HEK293 (cell line): ENCODE data around the gene B4GALT7.

ENCODE experiments used
- CTCF ChIA-PET: fragments of 350-600 bp; formaldehyde crosslinking; extraction: SDS; loops from one replicate; lab custom pipeline; 2021; ENCODE audit warnings: antibody characterized with exemption; lab: Yijun Ruan, JAX
- POLR2A ChIA-PET: fragments of 300-600 bp; formaldehyde crosslinking; extraction: SDS; loops from one replicate; lab custom pipeline; 2020; ENCODE audit warnings: antibody characterized with exemption, inconsistent platforms; lab: Yijun Ruan, JAX
- H3K27ac ChIP-seq: fragments of 200-500 bp; sonication (Bioruptor generic); 2 replicates; pipeline ENCODE4 v1.5.1; 2014; ENCODE audit warnings: low read depth, low read length, control low read depth, inconsistent platforms; ENCODE audit errors: extremely low read depth
- H3K36me3 ChIP-seq, 2 experiments: fragments of 200-500 bp in 1 of 2; sonication (Bioruptor generic) in 1 of 2; 1 replicate in 1 of 2; 2 replicates in 1 of 2; pipeline ENCODE4 v1.5.1; 2014 to 2017; ENCODE audit warnings: inconsistent platforms in 2 of 2, low read length in 2 of 2; ENCODE audit not compliant: control insufficient read depth in 2 of 2, insufficient read depth in 1 of 2
- H3K4me1 ChIP-seq: fragments of 200-500 bp; sonication (Bioruptor generic); 2 replicates; pipeline ENCODE4 v1.5.1; 2014; ENCODE audit warnings: mild to moderate bottlenecking, low read length, inconsistent platforms; ENCODE audit not compliant: control insufficient read depth, insufficient read depth
- H3K4me3 ChIP-seq: 2 replicates; pipeline ENCODE4 v1.5.1; 2011; ENCODE audit warnings: low read depth, mild to moderate bottlenecking, control low read depth, low read length, moderate library complexity
- H3K9me3 ChIP-seq: fragments of 200-500 bp; sonication (Bioruptor generic); 2 replicates; pipeline ENCODE4 v1.5.1; 2014; ENCODE audit warnings: low read depth, low read length, inconsistent platforms; ENCODE audit not compliant: control insufficient read depth, insufficient read depth
- KLF1 ChIP-seq: fragments of 450-650 bp; formaldehyde crosslinking; IDR thresholded peaks from 2 replicates; pipeline ENCODE4 v1.5.1; 2016; ENCODE audit warnings: missing biosample characterization, missing genetic modification characterization
- KLF10 ChIP-seq: fragments of 450-650 bp; IDR thresholded peaks from 2 replicates; pipeline ENCODE4 v1.5.1; 2018; ENCODE audit warnings: missing biosample characterization, mild to moderate bottlenecking, missing genetic modification characterization
- TSHZ1 ChIP-seq: fragments of 450-650 bp; formaldehyde crosslinking; IDR thresholded peaks from 2 replicates; pipeline ENCODE4 v1.5.1; 2016; ENCODE audit warnings: missing biosample characterization, missing genetic modification characterization, borderline replicate concordance
- ZBTB44 ChIP-seq: fragments of 450-650 bp; IDR thresholded peaks from 2 replicates; pipeline ENCODE4 v1.5.1; 2018; ENCODE audit warnings: missing biosample characterization, mild to moderate bottlenecking, missing genetic modification characterization
- ZBTB7A ChIP-seq: fragments of 450-650 bp; formaldehyde crosslinking; IDR thresholded peaks from 2 replicates; pipeline ENCODE4 v1.5.1; 2016; ENCODE audit warnings: low read depth, missing biosample characterization, missing genetic modification characterization
- ZFP37 ChIP-seq: fragments of 450-650 bp; formaldehyde crosslinking; IDR thresholded peaks from 2 replicates; pipeline ENCODE4 v1.5.1; 2016; ENCODE audit warnings: missing biosample characterization, missing genetic modification characterization
- ZNF10 ChIP-seq: fragments of 450-650 bp; formaldehyde crosslinking; IDR thresholded peaks from 2 replicates; pipeline ENCODE4 v1.5.1; 2017; ENCODE audit warnings: missing biosample characterization, missing genetic modification characterization
- ZNF138 ChIP-seq: fragments of 450-650 bp; formaldehyde crosslinking; IDR thresholded peaks from 2 replicates; pipeline ENCODE4 v1.5.1; 2016; ENCODE audit warnings: missing biosample characterization, missing genetic modification characterization, borderline replicate concordance
- ZNF266 ChIP-seq: fragments of 450-650 bp; formaldehyde crosslinking; IDR thresholded peaks from 2 replicates; pipeline ENCODE4 v1.5.1; 2016; ENCODE audit warnings: missing biosample characterization, missing genetic modification characterization, low read depth
- ZNF280D ChIP-seq: fragments of 450-650 bp; formaldehyde crosslinking; IDR thresholded peaks from 2 replicates; pipeline ENCODE4 v1.5.1; 2016; ENCODE audit warnings: missing biosample characterization, missing genetic modification characterization
- ZNF324 ChIP-seq: fragments of 450-650 bp; formaldehyde crosslinking; IDR thresholded peaks from 2 replicates; pipeline ENCODE4 v1.5.1; 2016; ENCODE audit warnings: missing biosample characterization, missing genetic modification characterization
- ZNF585B ChIP-seq: fragments of 450-650 bp; formaldehyde crosslinking; IDR thresholded peaks from 2 replicates; pipeline ENCODE4 v1.5.1; 2016; ENCODE audit warnings: missing biosample characterization, missing genetic modification characterization
- ZNF629 ChIP-seq: fragments of 450-650 bp; formaldehyde crosslinking; IDR thresholded peaks from 2 replicates; pipeline ENCODE4 v1.5.1; 2017; ENCODE audit warnings: missing biosample characterization, missing genetic modification characterization
- ZNF76 ChIP-seq: fragments of 450-650 bp; formaldehyde crosslinking; IDR thresholded peaks from 2 replicates; pipeline ENCODE4; 2016; ENCODE audit warnings: low read depth, missing biosample characterization, missing genetic modification characterization, borderline replicate concordance
- ZNF830 ChIP-seq: fragments of 450-650 bp; IDR thresholded peaks from 2 replicates; pipeline ENCODE4 v1.5.0; 2018; ENCODE audit warnings: missing biosample characterization, missing genetic modification characterization, low read depth, mild to moderate bottlenecking, moderate library complexity
- TF ChIP-seq, protein P1 (sequence below): fragments of 450-650 bp; formaldehyde crosslinking; optimal IDR thresholded peaks from 2 replicates; pipeline ENCODE3; 2016; ENCODE audit warnings: missing biosample characterization, mild to moderate bottlenecking, missing genetic modification characterization

The B4GALT7 gene

DNA sequence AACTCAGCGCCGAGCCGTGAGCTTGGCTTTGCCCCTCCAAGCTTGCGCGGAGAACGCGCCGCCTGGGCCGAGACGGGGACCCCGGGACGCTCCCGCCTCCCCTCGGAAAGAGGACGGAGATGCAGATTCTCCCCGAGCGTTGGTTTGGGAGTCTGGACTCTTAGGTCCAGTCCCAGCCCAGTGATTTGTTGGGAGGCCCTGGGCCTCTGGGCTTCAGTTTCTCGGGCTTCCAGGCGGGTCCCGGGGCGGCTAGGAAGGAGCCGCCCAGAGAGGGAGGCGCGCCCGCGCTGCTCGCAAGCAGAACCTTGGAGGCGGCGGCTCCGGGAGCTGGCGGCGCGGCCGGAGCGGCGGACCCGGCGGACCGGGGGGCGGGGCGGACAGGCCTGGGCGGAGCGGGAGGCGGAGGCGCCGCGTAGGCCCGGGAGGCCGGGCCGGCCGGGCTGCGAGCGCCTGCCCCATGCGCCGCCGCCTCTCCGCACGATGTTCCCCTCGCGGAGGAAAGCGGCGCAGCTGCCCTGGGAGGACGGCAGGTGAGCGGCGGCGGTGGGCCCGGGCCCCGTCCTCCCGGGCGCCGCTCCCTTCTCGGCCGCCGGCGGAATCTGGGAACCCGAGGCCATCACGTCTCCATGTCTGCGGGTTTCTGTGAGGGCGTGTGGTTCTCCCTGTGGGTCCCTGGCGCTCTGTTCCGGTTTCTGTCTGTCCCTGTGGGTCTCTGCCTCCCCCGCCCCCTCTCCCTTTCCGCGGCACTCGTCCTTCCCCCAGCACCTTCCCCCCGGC, at the start of gene B4GALT7 (continued):
- 0 out of 2 replicates have a peak, but pooled peaks have one; percentile 5 for TF ChIP-seq ZNF280D
- TF ChIP-seq ZFP37 (tag by site-specific recombination) = 0 out of 2 replicates have a peak, but pooled peaks have one; percentile 16
- TF ChIP-seq ZNF585B = no peak
- 0 out of 2 replicates have a peak, but pooled peaks have one; percentile 54 for TF ChIP-seq ZBTB7A (tag by site-specific recombination)
- TF ChIP-seq, protein P1, sequence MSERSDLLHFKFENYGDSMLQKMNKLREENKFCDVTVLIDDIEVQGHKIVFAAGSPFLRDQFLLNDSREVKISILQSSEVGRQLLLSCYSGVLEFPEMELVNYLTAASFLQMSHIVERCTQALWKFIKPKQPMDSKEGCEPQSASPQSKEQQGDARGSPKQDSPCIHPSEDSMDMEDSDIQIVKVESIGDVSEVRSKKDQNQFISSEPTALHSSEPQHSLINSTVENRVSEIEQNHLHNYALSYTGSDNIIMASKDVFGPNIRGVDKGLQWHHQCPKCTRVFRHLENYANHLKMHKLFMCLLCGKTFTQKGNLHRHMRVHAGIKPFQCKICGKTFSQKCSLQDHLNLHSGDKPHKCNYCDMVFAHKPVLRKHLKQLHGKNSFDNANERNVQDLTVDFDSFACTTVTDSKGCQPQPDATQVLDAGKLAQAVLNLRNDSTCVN (tag by site-specific recombination) = peak; percentile 91
- no peak for TF ChIP-seq TSHZ1
- TF ChIP-seq ZNF138 (tag by site-specific recombination) = no peak
- peak; percentile 48 for TF ChIP-seq ZNF629
- peak; percentile 22; the same call in 1 of the 2 replicates for TF ChIP-seq ZNF324 (tag by site-specific recombination)
- TF ChIP-seq KLF1 = peak; percentile 17; the same call in 1 of the 2 replicates
- TF ChIP-seq ZNF266 (tag by site-specific recombination) = no peak
- no peak for TF ChIP-seq ZNF830 (tag by site-specific recombination)
- peak; percentile 13; the same call in 1 of the 2 replicates for TF ChIP-seq ZNF76 (tag by site-specific recombination)
- peak; percentile 76 for TF ChIP-seq KLF10

DNA sequence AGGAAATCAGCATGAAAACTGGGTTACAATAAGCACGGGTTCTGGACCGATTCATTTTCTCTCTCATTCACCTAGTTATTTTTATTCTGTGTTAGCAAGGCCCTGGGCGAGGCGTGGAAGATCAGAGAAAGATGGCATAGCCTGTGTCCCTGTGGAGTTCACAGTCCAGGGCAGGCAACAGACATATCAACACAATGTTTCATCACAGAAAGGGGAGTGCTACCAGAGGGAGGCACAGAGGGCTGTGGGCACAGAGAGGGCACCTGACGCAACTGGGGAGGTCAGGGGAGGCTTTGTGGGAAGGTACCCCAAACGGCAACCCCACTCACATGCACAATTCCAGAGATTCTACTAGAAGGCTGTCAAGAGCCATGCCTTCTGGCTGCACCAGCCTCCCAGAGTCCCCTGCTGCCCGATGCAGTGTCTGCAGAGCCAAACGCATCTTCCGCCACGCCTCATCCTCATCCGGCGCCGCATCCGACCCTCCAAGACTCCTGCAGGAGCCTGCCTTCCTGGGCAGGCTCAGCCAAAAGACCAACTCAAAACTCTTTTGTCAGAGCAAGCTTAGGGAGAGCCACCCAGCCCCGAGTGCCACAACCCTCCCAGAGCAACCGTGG, 47.0 kb upstream of the B4GALT7 start:
- H3K9me3 ChIP-seq = no peaks in the 10 kb centered on the region
- ChIA-PET CTCF (interaction anchor here (1.8 kb wide), 1 partner anchor 55 kb away, joined by 5 read pairs; no protein-coding TSS in a partner anchor), POLR2A (interaction anchor here (1.1 to 1.2 kb wide), 2 partner anchors 47 to 55 kb away, joined by 3 to 4 read pairs; partner anchors contain the start of genes B4GALT7 and PDLIM7)
- H3K36me3 ChIP-seq = peaks cover 4 to 39% of the 10 kb centered on the region in 2 experiments; a peak in 1 of 3 replicates
- H3K4me3 ChIP-seq = peak overlapping the region; percentile 97
- H3K27ac ChIP-seq = no peak overlapping the region
- peaks cover 5% of the 10 kb centered on the region; the same call in 1 of the 2 replicates for H3K4me1 ChIP-seq
- TF ChIP-seq ZNF10 (tag by site-specific recombination) = 0 out of 2 replicates have a peak, but pooled peaks have one; percentile 47
- TF ChIP-seq ZBTB44 (tag by site-specific recombination) = no peak
